NCI-H128 (cell line): ENCODE data around the gene GPC1.
"Not testable (repeated sequence)": the region's sequence is repeated elsewhere in the genome, so short reads cannot be mapped to it uniquely, and the experiment has no call there.

ENCODE experiments used
- DNase-seq: peaks from one replicate; lab custom pipeline; 2025; ENCODE audit not compliant: unreplicated experiment; lab: John Stamatoyannopoulos, UW

Gene GPC1

GRCh38 chr2:240465765-240466578 is 30.5 kb downstream of the GPC1 start:
- no peak for DNase-seq

GRCh38 chr2:240466579-240467148 is 31.2 kb downstream of the GPC1 start:
- no peak for DNase-seq

- no peak for DNase-seq
These were observed 31.7 kb downstream of the GPC1 start for GRCh38 chr2:240467149-240467642.

GRCh38 chr2:240467659-240468302 is 32.3 kb downstream of the GPC1 start:
- no peak for DNase-seq

GRCh38 chr2:240468303-240469238 is 33.1 kb downstream of the GPC1 start:
- no peak for DNase-seq

- DNase-seq: no peak
These were observed 33.8 kb downstream of the GPC1 start for GRCh38 chr2:240469239-240469636.

DNA sequence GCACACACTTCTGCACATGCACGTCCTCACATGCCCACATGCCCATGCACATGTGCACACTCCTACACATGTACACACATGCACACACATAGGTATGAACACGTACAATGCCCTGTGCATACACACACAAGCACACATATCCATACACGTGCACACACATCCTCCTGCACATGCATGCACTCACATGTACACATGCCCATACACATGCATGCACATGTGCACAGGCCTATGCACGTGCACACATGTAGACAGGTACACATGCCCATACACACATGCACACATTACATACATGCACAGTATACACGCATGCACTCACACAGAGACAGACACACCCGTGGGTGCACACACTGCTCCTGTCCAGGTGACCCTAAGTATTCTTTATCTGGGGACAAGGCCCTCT is 34.3 kb downstream of the GPC1 start:
- no peak for DNase-seq

GRCh38 chr2:240472078-240472790 is 36.8 kb downstream of the GPC1 start:
- DNase-seq: no peak

DNA sequence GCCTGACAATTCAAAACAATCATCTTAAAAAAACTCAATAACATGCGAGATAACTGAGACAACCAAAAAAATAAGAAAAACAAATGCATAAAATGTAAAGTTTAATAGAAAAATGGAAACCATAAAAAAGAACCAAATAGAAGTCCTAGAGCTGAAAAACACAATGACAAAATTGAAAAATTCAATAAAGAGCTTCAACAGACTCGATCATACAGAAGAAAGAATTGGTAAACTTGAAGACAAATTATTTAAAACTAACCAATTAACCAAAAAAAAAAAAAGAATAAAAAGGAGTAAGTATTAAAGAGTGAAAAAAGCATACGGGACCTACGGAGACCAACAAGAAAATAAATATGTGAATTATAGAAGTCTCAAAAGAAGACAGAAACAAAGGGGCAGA is 37.7 kb downstream of the GPC1 start:
- DNase-seq: no peak

DNA sequence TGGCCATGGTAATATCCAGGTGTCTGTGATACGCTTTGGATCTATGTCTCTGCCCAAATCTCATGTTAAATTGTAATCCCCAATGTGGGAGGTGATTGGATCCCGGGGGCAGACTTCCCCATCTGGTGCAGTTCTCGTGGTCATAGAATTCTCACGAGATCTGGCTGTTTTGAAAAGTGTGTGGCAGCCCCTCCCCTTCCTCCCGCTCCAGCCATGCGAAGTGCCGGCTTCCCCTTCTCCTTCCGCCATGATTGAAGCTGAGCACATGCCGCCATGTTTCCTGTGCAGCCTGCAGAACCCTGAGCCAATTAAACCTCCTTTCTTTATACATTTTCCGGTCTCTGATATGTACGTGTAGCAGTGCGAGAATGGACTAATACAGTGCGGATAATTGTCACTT is 42.5 kb downstream of the GPC1 start:
- no peak for DNase-seq

- no peak for DNase-seq
These were observed 43.1 kb downstream of the GPC1 start for GRCh38 chr2:240478346-240479110.

GRCh38 chr2:240479111-240479501 is 43.6 kb downstream of the GPC1 start:
- no peak for DNase-seq

GRCh38 chr2:240480834-240481623 is 45.6 kb downstream of the GPC1 start:
- no peak for DNase-seq

DNA sequence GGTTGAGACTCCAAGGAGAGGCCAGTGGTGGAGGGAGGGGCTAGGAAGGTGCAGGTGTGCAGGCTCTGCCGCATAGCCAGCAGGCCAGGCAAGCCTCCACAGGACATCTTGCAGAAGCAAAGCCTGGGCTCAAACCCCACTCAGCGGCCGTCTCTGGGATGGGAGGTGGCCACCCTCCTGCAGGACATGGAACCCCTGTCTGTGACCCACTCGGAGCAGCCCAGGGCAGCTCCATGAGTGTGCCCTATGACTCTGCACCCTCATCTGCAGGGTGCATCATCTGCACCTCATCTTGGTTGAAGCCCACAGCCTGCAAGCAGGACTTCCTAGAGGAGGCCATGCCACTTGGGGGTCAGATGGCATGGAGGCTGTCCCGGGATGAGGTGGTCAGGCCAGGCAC is 46.3 kb downstream of the GPC1 start:
- DNase-seq: no peak

GRCh38 chr2:240482141-240482540 is 46.7 kb downstream of the GPC1 start:
- DNase-seq: no peak

DNA sequence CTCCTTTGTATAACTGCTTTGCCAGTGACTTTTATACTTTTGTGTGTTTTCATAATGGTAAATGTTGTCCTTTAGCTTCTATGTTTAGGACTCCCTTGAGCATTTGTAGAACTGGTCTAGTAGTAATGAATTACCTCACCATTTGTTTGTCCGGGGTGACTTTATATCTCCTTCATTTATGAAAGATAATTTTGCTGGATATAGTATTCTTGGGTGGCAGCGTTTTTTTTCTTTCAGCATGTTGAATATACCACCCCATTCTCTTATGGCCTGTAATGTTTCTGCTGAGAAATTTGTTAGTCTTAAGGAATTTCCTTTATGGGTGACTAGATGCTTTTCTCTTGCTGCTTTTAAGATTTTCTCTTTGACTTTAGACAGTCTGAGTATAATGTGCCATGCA is 56.0 kb downstream of the GPC1 start:
- no peak for DNase-seq

GRCh38 chr2:240494194-240494793 is 58.8 kb downstream of the GPC1 start:
- DNase-seq: no peak

DNA sequence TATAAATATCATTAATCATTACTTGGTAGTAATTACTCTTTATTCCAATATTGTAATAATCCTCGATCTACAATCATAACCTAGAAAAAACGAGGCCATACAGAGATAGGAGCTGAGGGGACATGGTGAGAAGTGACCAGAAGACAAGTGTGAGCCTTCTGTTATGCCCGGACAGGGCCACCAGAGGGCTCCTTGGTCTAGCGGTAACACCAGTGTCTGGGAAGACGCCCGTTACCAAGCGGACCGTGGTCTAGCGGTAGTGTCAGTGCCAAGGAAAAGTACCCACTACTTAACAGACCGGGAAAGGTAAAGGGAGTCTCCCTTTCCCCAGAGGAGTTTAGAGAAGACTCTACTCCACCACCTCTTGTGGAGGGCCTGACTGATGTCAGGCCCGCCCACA is 59.5 kb downstream of the GPC1 start:
- DNase-seq: not testable (repeated sequence)
